Measurements from ENCODE around the gene CALR.

- TF ChIP-seq CTCF (IDR thresholded peaks at IDR 0.05) (no peak), ZFX (IDR thresholded peaks at IDR 0.05; ENCODE audit: borderline replicate concordance) (no peak)
These were observed 1.8 kb upstream of the CALR start for GRCh38 chr19:12936582-12936981.
